Cardiac fibroblast (primary cell): ENCODE data around the gene STEAP3.

Experiments
- DNase-seq, 2 donors: peaks; one replicate each; pipeline versions ENCODE4 v3.0.0 to v3.0.0-alpha.2; 2010; ENCODE audit warnings: low read depth in 2 of 2
- H3K4me3 ChIP-seq, 2 donors: replicated peaks in 1 of 2; 1 replicate in 1 of 2; 2 replicates in 1 of 2; pipeline ENCODE4 v1.5.1; 2011; ENCODE audit warnings: low read depth in 2 of 2, low read length in 2 of 2, mild to moderate bottlenecking in 2 of 2, moderate library complexity in 1 of 2
- CTCF ChIP-seq: IDR thresholded peaks from one replicate; pipeline ENCODE4 v1.5.1; 2011; ENCODE audit warnings: low read depth, mild to moderate bottlenecking, low read length, inconsistent platforms

STEAP3 gene

GRCh38 chr2:119234021-119235019 lies 10.7 kb downstream of the STEAP3 start:
- peak; percentile 29 to 42 for DNase-seq
- TF ChIP-seq CTCF, result peak; percentile 38
- no peak overlapping the region for H3K4me3 ChIP-seq

GRCh38 chr2:119236796-119237195 lies 13.2 kb downstream of the STEAP3 start:
- H3K4me3 ChIP-seq, result no peak overlapping the region
- DNase-seq, result no peak
- no peak for TF ChIP-seq CTCF

- no peak overlapping the region for H3K4me3 ChIP-seq
- no peak for TF ChIP-seq CTCF
- DNase-seq, result peak; percentile 51 to 72
Measured at GRCh38 chr2:119240311-119241204, 16.9 kb downstream of the STEAP3 start.

- H3K4me3 ChIP-seq, result no peak overlapping the region
- no peak for DNase-seq
- no peak for TF ChIP-seq CTCF
Measured at GRCh38 chr2:119241205-119241532, 17.5 kb downstream of the STEAP3 start.

- DNase-seq, result no peak
- no peak for TF ChIP-seq CTCF
Measured at GRCh38 chr2:119242276-119243119, 18.9 kb downstream of the STEAP3 start.

GRCh38 chr2:119243621-119244020 lies 20.0 kb downstream of the STEAP3 start:
- no peak overlapping the region for H3K4me3 ChIP-seq
- TF ChIP-seq CTCF, result no peak
- no peak for DNase-seq

More at GRCh38 chr2:119242276-119243119, 18.9 kb downstream of the STEAP3 start:
- no peak overlapping the region for H3K4me3 ChIP-seq
